Activated CD8-positive, alpha-beta T cell treated with anti-CD3 and anti-CD28 coated beads for 36 hours (primary cell): ENCODE measurements around the gene ZFHX3. TPM values are rescaled to one million over a fixed set of nuclear protein-coding genes. Genes with fewer than 3 reads are reported as not detected.
A peak's percentile ranks its signal among the peaks of the same experiment; 100 is the strongest.

Experiments
- ATAC-seq: fragments of 200-7000 bp; cut with Tn5 transposase; one replicate; pipeline ENCODE4 v1.10.0; 2021; ENCODE audit warnings: mild to moderate bottlenecking, moderate library complexity
- CTCF ChIA-PET: fragments of 350-600 bp; sonication (Branson Sonifier 250); formaldehyde crosslinking; loops from one replicate; lab custom pipeline; 2021; ENCODE audit warnings: antibody characterized with exemption; lab: Charles Lee
- POLR2A ChIA-PET: fragments of 350-600 bp; sonication (Branson Sonifier 250); formaldehyde crosslinking; loops from one replicate; lab custom pipeline; 2021; ENCODE audit warnings: antibody characterized with exemption; lab: Charles Lee
- DNase-seq: peaks from one replicate; pipeline ENCODE4 v3.0.0-alpha.2; 2020
- H3K27ac Mint-ChIP-seq: one replicate; pipeline ENCODE4 v1.8.0; 2021; ENCODE audit warnings: mild to moderate bottlenecking, mixed read lengths
- H3K27me3 Mint-ChIP-seq: one replicate; pipeline ENCODE4 v1.8.0; 2021; ENCODE audit warnings: mixed read lengths
- H3K36me3 Mint-ChIP-seq: one replicate; pipeline ENCODE4 v1.8.0; 2021; ENCODE audit warnings: low read depth, mixed read lengths
- H3K4me1 Mint-ChIP-seq: one replicate; pipeline ENCODE4 v1.8.0; 2021; ENCODE audit warnings: low read depth, mixed read lengths
- H3K4me3 Mint-ChIP-seq: one replicate; pipeline ENCODE4 v1.8.0; 2021; ENCODE audit warnings: mild to moderate bottlenecking, moderate library complexity, mixed read lengths
- H3K9me3 Mint-ChIP-seq: one replicate; pipeline ENCODE4 v1.8.0; 2021; ENCODE audit warnings: mixed read lengths
- intact Hi-C: fragments of 100-400 bp; cut with micrococcal nuclease; formaldehyde crosslinking; loops from one replicate; pipeline ENCODE4 v1.10.0; 2022
- total RNA-seq, 2 experiments: library from RNA; stranded (reverse); gene quantifications; one replicate each; pipeline ENCODE4 v1.2.3, GENCODE V29; 2021
- TF ChIP-seq, protein P1 (sequence below): fragments of 200-600 bp; IDR thresholded peaks from one replicate; pipeline ENCODE4 v1.8.0; 2022; ENCODE audit warnings: antibody characterized with exemption, mild to moderate bottlenecking

Gene ZFHX3
- total RNA-seq, 2 experiments from 2014 or later, result 0.16 to 0.25 TPM

GRCh38 chr16:73048292-73049080 is 558 bp upstream of the ZFHX3 start:
- no peak overlapping the region for H3K27ac Mint-ChIP-seq
- ChIA-PET CTCF (no interaction called here), POLR2A (no interaction called here)
- no peaks in the 10 kb centered on the region for H3K9me3 Mint-ChIP-seq
- no peak for DNase-seq
- no peak overlapping the region for H3K4me3 Mint-ChIP-seq
- TF ChIP-seq, protein P1, sequence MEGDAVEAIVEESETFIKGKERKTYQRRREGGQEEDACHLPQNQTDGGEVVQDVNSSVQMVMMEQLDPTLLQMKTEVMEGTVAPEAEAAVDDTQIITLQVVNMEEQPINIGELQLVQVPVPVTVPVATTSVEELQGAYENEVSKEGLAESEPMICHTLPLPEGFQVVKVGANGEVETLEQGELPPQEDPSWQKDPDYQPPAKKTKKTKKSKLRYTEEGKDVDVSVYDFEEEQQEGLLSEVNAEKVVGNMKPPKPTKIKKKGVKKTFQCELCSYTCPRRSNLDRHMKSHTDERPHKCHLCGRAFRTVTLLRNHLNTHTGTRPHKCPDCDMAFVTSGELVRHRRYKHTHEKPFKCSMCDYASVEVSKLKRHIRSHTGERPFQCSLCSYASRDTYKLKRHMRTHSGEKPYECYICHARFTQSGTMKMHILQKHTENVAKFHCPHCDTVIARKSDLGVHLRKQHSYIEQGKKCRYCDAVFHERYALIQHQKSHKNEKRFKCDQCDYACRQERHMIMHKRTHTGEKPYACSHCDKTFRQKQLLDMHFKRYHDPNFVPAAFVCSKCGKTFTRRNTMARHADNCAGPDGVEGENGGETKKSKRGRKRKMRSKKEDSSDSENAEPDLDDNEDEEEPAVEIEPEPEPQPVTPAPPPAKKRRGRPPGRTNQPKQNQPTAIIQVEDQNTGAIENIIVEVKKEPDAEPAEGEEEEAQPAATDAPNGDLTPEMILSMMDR, result no peak
- intact Hi-C loops, result no loop called here
- peaks cover 30% of the 10 kb centered on the region for H3K27me3 Mint-ChIP-seq
- ATAC-seq, result no peak
- no peaks in the 10 kb centered on the region for H3K36me3 Mint-ChIP-seq
- peaks cover 4% of the 10 kb centered on the region for H3K4me1 Mint-ChIP-seq

DNA sequence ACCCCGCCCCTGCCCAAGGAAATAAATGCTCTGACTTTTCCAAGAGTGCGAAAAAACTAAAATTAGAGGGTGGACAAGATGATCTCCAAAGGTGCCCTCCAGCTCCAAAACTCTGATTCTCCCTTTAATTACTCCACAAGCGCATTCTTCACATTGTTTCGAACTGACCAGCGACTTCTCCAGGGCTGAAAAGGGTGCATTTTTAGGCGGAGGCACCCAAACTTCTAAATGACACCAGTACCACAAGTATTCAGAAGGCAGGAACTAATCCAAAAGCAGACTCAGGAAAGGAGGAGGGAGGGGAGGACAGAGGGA is 750 bp downstream of the ZFHX3 start:
- ChIA-PET CTCF (no interaction called here), POLR2A (no interaction called here)
- intact Hi-C loops, result no loop called here
- H3K27me3 Mint-ChIP-seq, result peaks cover 29% of the 10 kb centered on the region
- no peaks in the 10 kb centered on the region for H3K9me3 Mint-ChIP-seq
- H3K4me3 Mint-ChIP-seq, result peak overlapping the region; percentile 33
- no peak for ATAC-seq
- peaks cover 4% of the 10 kb centered on the region for H3K4me1 Mint-ChIP-seq
- TF ChIP-seq, protein P1, result no peak
- no peak overlapping the region for H3K27ac Mint-ChIP-seq
- no peaks in the 10 kb centered on the region for H3K36me3 Mint-ChIP-seq
- no peak for DNase-seq

GRCh38 chr16:73046849-73047214 is 1.1 kb downstream of the ZFHX3 start:
- no peaks in the 10 kb centered on the region for H3K9me3 Mint-ChIP-seq
- ChIA-PET POLR2A (no interaction called here), CTCF (no interaction called here)
- no peak overlapping the region for H3K27ac Mint-ChIP-seq
- H3K4me3 Mint-ChIP-seq, result peak overlapping the region; percentile 33
- H3K4me1 Mint-ChIP-seq, result peaks cover 4% of the 10 kb centered on the region
- no peak for DNase-seq
- TF ChIP-seq, protein P1, result no peak
- intact Hi-C loops, result no loop called here
- no peaks in the 10 kb centered on the region for H3K36me3 Mint-ChIP-seq
- H3K27me3 Mint-ChIP-seq, result peaks cover 29% of the 10 kb centered on the region
- ATAC-seq, result no peak

- ChIA-PET POLR2A (no interaction called here), CTCF (interaction anchor here (1.2 kb wide), 1 partner anchor 214 kb away, joined by 3 read pairs; no protein-coding TSS in a partner anchor)
- ATAC-seq (no peak), DNase-seq (no peak)
- TF ChIP-seq, protein P1, result no peak
- H3K36me3 Mint-ChIP-seq, result no peaks in the 10 kb centered on the region
- H3K4me3 Mint-ChIP-seq, result no peak overlapping the region
- H3K4me1 Mint-ChIP-seq, result peaks cover 4% of the 10 kb centered on the region
- no peaks in the 10 kb centered on the region for H3K9me3 Mint-ChIP-seq
- no peak overlapping the region for H3K27ac Mint-ChIP-seq
- peaks cover 29% of the 10 kb centered on the region for H3K27me3 Mint-ChIP-seq
- intact Hi-C loops, result no loop called here
Measured at GRCh38 chr16:73046202-73046848, 1.6 kb downstream of the ZFHX3 start.

- Mint-ChIP-seq H3K27me3 (peaks cover 25% of the 10 kb centered on the region), H3K9me3 (no peaks in the 10 kb centered on the region), H3K4me1 (peaks cover 4% of the 10 kb centered on the region), H3K27ac (no peak overlapping the region), H3K36me3 (no peaks in the 10 kb centered on the region), H3K4me3 (no peak overlapping the region)
- TF ChIP-seq, protein P1, result no peak
- ChIA-PET POLR2A (no interaction called here), CTCF (no interaction called here)
- DNase-seq, result no peak
- no peak for ATAC-seq
- intact Hi-C loops, result no loop called here
Measured at GRCh38 chr16:73043828-73044467, 4.0 kb downstream of the ZFHX3 start.
